GM18498 (cell line): ENCODE results near the gene ADISSP.

Experiments
- ATAC-seq: cut with Tn5 transposase; IDR thresholded peaks from one replicate; pipeline ENCODE4 v1.9.1; 2021; ENCODE audit warnings: mild to moderate bottlenecking, moderate library complexity; ENCODE audit not compliant: unreplicated experiment

ADISSP gene

DNA sequence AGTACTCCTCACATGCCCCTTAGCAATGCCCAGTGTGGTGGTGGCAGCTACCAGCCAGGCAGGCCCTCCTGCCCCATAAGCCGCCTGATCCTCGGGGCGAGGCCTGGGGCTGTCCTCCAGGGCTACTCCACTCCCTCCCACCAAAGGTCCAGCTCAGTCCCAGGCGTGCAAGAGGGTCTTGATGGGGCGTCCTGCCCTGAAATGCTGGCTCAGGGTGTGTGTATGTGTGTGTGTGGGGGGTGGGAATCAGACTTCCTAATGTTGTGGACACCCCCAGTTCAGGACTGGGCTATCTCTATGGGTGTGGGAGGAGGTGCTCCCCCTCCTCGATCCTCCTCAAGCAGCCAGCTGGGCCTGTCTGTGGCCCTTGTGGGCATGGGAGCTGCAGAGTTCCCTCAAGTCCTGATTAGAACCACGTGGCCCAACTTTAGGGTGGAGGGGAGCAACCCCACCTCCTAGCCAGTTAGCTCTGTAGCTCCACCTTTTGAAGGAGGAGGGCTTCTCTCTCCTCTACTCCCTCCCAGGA lies 27.6 kb downstream of the ADISSP start:
- ATAC-seq = no peak

DNA sequence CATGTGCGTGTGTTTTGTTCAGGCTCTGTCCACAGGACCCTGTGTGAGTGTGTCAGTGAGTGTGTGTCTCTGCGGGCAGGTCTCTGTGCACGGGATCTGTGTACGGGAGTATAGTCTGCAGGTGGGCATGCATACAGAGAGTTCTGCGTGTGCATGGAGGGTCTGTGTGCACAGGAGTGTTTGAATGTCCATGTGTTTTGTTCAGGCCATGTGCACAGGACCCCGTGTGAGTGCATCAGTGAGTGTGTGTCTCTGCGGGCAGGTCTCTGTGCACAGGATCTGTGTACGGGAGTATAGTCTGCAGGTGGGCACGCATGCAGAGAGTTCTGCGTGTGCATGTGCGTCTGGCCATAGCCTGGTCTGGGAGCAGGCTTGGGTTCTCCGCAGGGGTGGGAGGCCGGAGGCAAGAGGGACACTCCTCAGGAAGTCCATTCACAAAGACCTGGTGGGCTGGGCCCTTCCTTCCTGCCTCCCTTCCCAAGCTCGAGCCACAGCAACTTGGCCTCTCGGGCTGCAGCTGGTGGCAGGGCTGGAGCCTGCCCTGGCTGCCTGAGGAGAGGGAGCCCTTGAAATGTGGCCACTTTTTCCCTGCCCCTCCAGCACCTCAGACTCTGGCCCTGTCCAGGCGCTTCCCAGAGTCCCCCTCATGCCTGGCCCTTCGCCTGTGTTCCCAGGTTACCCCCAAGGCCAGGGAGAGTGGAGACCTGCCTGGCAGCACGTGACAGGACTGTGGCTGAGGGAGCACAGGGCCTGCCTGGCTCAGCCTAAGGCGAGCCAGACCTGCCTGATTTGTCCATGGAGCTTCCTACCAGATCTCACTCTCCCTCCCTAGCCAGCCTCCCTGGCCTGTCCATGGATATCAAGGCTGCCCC lies 28.3 kb downstream of the ADISSP start:
- ATAC-seq = no peak

DNA sequence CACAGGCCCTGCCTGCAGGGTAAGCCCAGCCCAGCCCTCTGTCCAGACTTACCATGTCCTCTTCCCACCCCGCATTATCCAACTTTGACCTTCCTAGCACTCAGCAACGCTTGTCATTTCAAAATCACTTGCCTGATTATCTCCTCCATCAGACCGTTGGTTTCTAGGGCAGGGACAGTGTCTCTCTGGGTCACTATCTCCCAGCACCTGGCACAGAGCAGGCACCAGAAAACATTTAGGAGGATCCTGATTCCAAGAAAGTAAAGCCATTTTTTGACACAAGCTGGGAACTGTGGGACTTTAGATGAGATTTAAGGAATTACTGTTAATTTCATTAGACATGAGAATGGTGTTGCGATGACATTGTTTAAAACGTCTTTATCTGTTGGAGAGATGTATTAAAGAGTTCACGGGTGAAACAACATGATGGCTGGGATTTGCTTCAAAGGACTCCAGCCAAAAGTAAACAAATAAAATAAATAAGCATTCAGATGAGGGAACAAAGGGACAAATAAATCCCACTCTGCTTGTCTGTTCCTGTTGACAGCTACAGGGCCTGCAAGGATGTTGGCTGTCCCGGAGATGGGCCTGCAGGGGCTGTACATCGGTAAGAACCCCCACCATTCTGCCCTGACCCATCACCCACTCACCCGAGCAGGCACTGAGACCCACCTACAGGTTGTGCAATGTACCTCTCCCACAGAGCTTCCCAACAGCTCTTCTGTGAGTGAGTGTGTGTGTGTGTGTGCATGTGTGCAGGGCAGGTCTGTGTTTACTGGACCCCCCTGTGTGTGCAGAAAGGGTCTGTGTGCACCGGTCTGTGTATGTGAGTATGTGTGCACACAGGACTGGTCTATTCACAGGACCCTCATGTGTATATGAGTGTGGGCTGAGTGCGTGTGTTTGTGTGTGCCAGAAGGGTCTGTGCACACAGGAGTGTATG lies 29.2 kb downstream of the ADISSP start:
- no peak for ATAC-seq

DNA sequence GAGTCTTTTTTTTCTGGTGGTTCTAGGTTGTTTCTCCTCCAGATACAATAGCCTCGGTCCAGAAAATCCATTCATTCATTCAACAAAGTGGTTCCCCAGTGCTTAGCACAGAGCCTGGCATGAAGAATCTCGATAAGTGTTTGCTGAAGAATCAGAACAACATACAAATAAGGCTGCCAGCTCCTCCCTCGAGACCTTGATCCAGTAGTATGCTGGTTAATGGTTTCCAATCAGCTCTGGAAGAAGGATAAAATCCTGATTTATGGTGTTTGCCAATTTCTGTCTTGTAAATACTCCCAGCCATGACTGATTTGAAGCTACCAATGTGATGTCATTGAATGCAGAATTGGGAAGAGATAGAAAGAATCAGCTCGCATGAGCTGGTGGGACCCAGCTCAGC lies 31.8 kb downstream of the ADISSP start:
- ATAC-seq = no peak

DNA sequence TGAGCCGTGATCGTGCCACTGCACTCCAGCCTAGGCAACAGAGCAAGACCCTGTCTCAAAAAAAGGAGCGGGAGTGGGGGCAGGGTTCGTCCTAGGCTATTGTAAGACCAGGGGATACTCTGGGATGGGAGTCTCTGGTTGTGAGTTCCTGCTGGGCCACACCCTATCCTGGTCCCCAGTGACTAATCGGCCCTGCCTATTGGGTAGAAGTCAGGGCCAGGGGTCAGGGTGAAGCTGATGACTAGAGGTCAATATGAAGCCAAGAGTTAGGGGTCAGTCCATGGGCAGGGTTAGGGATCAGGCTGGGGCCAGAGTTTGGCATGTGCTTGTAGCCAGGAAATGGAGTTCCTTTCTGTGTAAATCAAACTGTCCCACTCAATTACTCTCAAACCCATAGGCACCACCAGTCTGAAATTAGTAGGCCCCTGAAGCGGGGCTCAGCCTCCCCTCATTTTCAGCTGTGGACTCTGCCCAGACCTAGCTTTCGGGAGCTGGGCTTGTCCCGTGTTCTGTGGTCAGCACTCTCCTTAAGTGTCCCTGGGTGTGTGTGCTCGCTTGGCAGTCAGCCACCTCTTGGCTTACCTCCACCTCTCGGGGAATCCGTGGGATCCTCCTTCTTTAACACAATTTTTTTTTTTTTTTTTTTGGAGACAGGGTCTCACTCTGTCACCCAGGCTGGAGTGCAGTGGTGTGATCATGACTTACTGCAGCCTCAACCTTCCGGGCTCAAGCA lies 33.3 kb downstream of the ADISSP start:
- no peak for ATAC-seq

DNA sequence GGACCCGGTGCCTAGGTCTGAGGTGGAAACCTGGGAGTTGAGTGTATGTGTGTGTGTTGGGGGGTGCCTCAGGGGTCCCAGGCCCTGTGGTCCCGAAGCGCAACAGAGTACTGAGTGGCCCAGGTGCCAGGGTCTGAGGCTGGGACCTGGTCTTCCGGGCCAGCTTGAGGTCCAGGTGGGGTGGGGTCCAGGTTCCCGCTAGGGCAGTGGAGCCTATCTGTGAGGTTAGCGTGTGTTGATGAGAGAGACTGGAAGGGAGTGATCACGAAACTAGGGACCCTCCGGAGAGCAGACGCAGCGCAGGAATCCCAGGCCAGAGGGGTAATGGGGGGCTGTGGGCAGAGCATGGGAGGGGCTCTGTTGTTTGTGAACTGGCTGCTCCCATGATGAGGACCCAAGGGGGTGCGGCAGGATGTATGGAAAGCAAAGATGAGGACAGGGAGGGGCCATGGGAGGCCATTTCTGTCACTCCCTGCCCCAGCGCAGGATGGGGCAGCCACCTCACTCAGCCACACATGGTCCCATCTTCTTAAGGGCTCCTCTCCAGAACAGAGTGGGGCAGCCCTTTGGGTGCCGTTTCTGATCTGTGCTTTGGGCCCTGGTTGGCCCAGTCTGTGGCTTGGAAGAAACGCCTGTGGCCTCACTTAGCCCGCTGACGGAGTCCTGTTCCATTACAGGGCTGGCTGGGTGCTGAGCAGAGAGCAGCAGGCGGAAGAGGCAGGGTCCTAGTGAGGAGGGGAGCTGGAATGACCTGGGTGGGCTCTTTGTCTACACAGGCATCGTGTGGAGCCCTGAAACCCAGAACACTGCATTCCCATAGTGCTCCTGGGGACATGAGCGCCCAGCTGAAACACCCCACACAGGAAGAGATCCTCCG lies 34.2 kb downstream of the ADISSP start:
- ATAC-seq = no peak

DNA sequence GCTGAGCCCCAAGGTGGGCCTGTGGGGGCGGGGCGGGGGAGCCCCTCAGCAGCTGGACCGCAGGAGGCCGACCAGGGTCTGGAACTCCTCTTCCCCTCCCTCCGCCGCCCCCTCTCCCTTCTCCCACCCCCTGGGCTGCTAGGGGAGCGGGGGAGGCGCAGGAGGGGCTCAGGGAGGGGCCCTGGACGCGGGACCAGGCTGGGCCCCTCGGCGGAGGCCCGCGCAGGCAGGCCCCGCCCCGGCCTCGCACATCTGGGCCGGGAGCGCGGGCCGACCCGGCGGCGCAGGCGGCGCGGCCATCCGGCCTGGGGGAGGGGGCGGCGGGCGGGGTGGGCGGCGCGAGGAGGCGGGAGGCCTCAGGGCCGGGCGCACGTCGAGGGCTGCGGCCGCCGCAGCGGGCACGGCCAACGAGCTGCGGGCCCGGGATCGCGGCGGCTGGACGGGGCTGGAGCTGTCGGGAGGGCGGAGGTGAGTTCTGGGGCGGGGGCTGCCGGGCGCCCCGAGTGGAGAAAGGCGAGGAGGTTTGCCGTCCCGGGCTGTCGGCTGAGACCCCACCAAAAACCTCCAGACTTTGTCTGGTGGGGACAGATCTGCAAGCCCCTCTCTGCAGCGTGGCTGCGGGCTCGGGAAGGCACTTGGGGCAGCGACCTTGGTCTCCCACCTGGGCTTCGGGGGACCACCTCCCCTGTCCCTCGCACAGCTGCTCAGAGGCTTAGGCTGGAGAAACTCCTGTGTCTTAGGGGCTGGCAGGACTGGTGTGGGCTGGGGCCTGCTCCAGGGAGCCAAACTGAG lies 35.0 kb downstream of the ADISSP start, which contains the start of gene HSPA12B:
Gene HSPA12B (plus strand): TSS at position 359 of the 792 bp plus-strand sequence. CDS start 5,990 bp downstream, outside the sequence.
- no peak for ATAC-seq

DNA sequence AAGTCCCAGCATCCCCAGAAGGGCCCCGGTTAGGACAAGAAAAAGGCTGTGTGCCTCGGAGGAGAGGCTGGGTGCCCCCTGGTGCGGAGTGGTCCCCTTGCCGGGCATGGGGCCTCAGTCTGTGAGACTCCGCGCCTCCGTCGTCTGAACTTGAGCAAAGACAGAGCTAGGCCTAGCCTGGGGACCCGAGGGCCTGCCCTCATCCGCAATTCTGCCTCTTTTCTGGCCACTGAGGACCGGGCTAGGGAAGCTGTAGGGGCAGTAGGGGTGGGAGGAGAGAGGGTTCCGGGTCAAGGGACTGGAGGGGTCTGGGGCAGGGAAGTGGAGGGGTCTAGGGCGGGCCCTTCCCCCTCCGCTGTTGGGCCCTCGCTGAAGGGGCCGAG lies 35.6 kb downstream of the ADISSP start:
- ATAC-seq = no peak

DNA sequence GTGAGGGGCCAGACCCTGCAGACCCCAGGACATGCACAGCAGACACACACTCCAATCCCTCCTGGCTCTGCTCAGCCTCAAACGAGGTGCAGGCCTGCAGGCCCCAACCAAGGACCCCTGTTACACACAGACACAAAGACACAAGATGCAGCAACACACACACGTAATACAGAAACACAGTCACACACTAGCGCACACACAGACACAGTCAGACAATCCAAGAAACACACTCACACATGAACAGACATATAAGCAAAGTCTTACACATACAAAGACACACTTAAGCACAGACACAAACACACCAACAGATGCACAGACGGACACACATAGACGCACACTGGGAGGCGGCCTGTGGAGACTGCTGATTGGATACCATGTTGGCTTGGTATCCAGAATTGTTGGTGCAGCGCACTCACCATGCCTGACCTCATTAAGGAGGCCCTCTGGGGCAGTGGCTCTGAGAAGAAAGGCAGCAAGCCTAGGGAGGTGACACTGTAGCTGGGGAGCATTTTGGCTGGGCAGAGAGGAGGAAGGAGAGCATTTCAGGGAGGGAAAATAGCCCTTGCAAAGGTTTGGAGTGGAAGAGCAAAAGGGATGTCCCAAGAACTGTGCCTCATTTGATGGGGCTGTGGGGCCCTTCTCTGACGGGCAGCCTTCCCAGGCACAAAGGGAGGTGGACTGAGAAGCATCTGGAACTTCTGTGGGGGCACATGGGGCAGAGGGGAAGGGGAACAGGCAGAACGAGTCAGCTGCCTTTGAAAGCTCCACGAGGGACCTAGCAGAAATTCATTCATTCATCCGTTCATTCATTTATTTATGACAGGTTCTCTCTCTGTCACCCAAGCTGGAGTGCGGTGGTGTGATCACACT lies 36.5 kb downstream of the ADISSP start:
- no peak for ATAC-seq

DNA sequence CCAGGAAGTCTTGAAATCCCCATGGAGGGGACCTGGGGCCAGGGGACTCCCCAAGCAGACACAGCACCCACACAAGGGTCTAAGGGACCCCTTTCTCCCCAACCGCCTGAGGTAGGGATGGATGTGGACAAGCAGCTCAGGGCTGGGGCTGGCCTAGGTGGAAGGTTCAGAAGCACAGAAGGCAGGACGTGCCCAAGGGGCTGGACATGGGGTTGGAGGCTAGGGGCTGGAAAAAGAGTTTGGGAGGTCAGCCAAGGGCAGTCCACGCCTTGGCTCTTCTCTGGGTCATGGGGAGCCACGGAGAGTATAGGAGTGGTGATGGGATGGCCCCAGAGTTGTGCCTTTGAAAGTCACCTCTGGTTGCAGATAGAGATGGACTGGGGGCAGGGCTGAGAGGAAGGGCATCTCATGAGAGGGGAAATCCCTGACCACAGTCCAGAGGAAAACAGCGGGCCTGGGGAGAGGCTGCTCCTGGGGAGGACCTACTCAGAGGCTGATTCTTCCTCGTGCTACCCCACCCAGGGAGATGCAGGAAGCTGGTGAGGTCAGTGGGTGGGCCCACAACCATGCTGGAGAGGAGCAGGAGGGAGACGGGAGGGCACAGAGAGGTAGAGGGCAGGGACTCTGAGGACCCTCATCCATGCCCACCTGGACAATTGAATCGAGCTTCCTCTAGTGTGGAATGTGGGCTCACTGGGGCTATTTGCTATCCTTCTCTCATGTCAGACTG lies 37.6 kb downstream of the ADISSP start:
- no peak for ATAC-seq

DNA sequence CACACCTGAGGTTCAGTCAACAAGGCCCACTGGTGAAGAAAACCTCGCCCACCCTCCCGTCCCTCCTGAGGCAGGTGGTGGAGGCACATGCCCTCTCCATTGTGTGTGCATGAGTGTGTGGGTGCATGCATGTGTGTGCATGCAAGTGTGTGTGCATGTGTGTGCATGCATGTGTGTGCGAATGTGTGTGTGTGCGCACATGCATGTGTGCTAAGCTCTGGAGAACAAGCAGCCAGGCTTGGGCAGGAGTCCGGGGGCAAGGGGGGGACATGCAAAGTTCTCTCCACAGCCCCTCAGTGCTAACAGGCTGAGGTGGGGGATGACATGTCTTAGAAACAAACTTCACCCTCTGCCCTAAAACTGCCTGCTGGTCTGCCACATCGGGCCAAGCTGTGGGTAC lies 38.2 kb downstream of the ADISSP start:
- no peak for ATAC-seq

DNA sequence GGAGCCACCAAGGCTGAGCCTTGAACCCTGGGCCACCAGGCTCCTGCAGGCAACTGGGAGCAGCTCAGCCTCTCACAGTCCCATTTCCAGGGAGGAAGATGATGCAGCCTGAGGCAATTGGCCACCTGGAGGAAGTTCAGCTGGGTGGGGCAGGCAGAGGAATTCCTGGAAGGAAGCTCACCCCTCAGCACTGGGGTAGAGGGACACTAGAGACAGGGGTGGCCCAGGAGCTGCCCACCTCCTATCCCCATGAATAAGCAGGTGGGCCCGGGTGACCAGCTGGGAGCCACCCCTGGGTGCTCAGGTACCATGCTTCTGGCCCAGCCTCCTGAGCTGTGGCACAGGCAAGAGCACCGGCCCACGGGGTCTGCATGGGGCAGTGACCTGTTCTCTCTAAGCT lies 38.7 kb downstream of the ADISSP start:
- no peak for ATAC-seq

DNA sequence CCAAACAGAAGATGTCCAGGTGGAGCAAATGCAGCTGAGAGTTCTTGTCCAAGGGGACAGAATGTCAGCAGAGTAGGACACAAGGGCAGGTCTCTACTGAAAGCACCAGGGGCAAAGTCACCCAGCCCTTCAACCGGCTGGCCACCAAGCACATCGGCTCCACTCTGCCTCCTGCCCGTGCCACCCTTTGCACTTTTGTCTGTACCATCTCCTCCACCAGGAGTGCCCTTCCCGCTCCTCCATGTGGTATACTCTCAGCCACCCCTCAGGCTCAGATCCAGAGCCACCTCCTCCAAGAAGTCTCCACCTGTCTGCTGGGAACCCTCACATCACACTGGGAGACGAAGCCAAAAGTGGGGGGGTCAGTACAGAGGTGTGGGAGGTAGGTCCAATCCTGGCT lies 39.2 kb downstream of the ADISSP start:
- no peak for ATAC-seq

DNA sequence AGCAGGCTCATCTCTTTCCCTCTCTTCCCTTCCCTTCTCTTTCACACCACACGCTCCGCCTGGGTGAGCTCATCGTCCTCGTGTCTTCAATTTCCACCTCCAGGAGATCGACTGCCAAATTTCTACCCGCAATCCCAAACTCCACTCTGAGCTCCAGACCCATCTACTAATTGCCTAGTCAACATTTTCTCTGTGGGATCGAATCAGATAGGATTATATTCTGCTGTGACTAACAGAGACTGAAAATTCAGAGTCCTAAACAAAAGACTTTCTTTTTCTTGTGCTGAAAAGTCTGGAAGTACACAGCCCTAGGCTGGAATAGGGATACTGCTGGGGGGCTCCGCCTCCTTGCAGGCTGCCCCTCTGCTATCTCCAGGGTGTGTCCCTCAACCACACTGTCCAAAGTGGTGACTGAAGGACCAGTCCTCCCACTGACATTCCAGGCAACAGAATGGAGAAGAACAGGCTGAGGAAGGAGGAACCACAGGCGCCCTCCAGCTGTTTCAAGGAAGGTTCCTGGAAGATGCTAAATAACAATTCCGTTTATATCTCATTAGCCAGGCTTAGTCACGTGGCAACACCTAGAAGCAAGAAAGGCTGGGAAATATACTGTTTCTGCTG lies 40.0 kb downstream of the ADISSP start:
- no peak for ATAC-seq

DNA sequence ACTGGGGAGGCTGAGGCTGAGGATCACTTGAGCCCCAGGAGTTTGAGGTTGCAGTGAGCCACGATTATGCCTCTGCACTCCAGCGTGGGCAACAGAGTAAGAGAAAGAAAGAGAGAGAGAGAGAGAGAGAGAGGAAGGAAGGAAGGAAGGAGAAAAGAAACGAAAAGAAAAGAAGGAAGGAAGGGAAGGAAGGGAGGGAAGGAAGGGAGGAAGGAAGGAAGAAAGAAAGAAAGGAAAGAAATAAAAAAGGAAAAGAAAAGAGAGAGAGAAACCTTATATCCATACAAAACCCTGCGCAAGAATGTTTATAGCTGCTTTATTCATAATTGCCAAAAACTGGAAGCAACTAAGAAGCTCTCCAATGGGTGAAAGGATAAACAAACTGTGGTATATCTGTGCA lies 43.2 kb downstream of the ADISSP start:
- ATAC-seq = no peak

DNA sequence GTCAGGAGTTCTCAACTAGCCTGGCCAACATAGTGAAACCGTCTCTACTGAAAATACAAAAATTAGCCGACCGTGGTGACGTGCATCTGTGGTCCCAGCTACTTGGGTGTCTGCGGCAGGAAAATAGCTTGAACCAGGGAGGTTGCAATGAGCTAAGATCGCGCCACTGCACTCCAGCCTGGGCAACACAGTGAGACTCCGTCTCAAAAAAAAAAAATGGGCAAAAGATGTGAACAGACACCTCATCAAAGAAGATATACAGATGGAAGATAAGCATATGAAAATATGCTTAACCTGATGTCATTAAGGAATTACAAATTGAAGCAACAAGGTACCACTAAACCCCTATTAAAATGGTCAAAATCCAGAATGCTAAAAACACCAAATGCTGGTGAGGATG lies 44.3 kb downstream of the ADISSP start:
- ATAC-seq = no peak

DNA sequence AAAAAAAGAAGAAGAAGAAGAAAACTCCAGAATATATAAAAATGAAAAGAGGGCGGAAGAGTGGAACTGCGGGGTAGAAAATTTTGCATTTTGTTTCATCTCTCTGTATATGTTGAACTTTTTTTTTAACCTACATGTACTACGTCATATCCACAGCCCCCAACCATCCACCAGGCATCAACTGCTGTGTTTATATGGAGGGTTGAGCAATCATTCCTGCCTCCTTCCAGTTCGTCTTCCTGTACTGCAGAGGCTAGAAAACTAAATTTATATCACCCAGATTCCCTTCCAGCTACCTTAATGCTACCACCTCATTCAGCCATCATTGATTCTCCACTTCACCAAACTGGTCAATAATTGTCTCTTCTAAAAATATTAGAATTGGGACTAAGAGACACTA lies 45.6 kb downstream of the ADISSP start:
- ATAC-seq = no peak
